Fibroblast of upper back skin (primary cell): ENCODE measurements around the gene MID1IP1.

ENCODE experiments used
- DNase-seq: peaks from one replicate; pipeline ENCODE4 v3.0.0-alpha.2; 2013

MID1IP1 gene, protein sequence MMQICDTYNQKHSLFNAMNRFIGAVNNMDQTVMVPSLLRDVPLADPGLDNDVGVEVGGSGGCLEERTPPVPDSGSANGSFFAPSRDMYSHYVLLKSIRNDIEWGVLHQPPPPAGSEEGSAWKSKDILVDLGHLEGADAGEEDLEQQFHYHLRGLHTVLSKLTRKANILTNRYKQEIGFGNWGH

DNA sequence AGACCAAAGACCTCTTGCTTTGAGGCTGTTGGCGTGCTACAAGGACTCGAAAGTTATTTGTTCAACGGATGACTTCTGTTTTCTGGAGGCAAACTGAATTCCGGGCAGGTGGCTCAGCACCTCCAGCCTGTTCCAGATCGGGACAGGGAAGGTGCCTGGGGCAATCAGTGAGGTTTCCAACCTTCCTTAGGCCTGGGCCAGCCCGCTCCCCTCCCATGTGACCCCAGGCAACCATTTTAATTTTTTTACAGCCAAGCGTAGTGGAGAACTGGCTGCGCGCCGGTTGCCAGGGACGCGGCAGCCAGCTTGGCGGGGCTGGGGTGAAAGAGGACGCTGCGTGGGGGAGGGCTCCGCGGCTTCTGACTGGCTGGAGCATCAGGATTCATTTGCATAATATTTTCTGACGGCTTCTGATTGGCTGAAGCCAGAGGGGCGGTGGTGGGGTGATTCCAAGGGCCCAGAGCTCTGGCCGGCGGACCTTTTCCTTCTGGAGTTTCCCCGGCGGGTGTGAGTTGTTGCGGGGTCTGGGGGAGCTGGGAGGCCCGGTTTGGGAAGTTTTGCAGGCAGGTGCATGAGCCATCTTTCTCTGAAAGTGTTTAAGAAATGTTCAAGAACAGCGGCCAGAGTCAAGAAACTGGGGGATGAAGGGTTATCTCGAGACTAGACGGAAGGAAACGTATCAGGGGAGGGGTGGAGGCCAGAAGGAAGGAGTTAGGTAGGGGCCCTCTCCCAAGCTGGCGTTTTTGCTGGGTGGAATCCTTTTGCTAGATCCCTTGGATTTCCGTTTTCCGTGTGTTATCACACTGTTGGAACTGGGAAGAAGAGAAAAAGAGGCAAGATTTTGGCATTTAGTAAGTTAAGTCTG lies at the start of gene MID1IP1:
MID1IP1 (plus strand) TSS at position 479 of the 865 bp plus-strand sequence. CDS start 3,488 bp downstream, outside the sequence.
- DNase-seq, result peak; percentile 93

DNA sequence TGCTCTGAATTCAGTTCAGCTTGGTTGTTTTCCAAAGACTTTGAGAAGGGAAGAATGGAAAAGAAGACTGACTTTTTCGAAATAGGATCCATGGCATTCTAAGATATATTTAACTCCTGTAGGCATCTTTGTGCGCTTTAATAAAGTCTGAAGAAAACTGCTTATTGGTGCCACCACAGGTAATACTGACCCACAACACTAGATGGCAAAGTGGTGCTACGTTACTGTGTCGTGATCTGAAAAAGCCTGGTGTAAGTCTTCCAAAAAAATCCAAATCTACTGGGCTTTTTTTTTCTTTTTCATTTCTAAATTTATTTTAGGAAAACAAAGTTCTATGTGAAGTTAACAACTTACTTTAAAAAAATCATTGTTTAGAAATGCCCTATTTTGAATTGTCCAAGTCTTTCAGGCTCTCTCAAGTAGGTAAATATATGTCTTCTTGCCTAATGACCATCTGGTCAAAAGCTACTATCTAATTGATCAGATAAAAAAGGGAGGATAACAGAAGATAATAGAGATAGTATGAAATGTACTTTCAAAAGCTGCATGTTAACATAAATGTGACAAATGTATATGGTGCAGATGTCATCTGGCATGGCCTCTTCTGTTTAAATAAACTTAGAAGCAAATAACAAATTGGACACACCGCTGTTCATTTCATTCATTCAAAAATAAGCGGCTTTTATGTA lies 47.0 kb upstream of the MID1IP1 start:
- DNase-seq, result peak; percentile 51

DNA sequence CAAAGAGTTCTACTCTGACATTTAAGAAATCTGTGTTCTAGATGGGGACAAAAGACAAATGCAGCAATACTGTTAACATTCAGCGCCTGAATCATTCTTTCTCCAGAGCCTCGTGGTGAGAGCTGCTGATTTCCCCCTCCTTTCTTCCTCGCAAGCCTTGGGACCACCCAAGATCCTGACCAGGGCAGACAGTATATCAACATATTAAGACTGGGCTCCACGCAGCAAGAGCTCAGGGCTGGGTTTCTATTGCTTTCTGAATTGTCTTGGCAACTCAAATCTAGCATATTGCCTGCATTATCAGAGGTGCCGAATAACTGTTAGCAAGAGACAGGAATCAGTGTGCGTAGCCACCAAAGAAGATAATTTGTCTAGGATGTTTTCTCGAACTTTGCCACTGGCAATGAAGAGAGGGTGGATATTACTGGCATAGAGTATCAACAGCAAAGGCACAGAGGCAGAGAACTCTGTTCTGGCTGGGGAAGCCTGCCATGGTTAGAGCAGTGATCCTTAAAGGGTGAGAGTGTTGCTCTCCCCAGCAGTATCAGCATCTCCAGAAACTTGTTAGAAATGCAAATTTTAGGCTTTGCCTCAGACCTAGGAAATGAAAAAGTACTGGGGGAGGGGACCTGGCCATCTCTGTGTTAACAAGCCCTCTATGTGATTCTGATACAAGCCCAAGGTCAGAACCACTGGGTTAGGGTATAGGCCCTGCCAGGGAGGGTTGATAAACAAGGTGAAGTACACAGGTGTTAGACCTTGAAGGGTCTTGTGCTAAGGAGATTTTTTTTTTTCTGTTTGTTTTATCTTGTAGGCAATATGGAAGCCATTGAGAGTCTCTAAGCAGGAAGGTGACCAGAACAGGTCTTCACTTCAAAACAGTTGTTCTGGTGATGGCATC lies 46.2 kb upstream of the MID1IP1 start:
- DNase-seq, result no peak

DNA sequence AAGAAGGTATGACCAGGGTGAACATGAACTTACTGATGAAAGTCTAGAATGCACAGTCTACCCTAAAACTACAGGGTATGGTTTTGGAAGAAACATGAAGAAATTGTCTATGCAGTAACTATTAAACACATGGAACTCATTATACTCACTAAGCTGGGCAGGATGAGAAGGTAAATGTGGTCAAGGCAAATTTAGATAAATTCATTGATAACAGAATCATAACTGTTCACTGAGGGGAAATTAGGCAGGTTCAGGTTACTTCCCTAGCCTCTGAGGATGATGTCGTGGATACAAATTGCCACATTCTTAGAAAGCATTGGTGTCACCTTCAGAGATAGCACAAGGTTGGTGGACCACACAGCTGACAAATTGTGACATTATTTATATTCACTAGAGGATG lies 40.4 kb upstream of the MID1IP1 start:
- no peak for DNase-seq

DNA sequence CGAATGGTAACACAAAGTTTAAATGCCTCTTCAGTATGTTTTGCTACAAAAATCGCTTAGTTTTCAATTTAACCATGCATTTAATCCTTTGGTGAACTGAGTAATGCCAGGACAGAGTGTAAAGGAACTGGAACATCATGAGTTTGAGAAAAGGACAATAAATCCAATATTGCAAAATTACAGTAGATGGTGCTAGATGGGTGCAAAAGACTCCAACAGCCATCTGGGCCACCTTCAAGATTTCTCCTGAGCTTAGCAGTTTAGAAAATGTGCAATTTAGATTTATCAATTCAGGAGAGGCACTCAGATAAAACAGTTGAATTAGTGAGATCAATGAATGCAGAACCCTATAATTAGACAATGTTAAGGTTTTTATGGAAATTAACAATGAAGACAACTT lies 33.2 kb upstream of the MID1IP1 start:
- DNase-seq, result peak; percentile 32

DNA sequence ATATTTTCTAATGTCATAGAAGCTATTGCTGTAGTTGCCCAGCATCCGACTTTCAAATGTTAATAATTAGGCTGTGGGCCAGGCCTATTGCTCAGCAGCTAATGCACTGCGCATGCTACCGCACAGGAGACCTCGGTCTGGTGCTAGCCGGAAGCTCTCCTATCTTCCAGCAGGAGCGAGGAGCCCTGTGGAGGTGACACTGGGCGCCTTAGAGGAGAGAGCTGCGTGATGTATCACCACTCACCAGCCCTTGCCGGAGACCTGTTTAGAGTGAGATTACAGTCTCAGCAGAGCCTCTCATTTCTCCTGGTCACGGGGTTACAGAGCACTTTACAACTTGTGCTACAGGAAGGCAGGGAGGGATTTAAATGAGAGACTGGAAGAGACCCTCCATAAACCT lies 31.1 kb upstream of the MID1IP1 start:
- no peak for DNase-seq

DNA sequence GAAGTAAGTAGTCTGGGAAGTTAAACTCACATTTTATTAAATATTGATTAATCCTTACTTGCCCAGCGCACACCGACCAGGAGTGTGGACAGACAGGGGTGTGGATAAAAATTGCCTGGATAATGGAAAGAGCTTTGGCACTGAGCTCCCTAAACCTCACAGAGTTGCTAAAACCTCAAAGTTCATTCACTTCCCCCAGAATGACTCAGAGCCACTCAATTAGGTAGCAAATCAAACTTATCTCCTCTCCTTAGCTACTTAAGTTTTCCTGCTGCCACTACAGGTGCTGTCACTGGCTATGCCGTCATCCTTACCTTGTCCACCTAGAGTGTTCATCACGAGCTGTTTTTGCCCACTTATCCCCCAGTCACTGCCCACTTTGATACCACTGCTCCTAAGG lies 27.0 kb upstream of the MID1IP1 start:
- DNase-seq, result no peak

DNA sequence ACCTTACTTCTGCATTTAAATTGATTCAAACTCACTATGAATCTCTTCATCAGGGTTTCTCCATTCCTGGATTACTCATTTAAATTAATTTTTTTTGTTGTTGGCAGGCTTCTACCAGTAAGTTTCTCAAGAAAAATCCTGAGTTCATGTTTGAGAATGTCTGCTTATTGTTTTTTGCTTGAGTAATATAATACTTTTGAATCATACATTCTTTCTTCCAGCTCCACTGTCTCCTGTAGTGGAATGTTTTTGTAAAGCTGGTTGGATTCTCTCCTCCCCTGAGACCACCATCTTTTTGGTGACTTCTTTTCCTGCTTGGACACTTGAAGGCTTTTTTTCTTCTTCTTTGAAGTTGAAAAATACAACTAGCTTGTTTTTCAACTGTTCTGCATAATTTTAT lies 4.3 kb upstream of the MID1IP1 start:
- peak; percentile 72 for DNase-seq

DNA sequence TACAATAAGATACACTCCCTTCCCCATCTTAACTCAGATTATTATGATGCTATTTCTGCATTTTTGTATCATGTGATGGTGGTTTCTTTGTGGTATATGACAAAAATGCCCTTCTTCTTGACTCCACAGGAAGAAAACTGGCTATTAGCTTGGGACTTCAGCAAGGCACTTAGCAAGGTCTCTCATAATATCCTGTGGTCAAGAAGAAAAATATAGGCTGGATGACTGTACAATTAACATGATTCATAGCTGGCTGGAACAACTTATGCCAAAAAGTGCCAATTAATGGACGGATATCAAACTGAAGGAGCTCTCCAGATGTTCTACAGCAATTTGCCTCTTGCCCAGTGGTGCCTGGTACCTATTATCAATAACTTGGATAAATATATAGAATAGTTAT lies 2.3 kb upstream of the MID1IP1 start:
- DNase-seq, result peak; percentile 80

DNA sequence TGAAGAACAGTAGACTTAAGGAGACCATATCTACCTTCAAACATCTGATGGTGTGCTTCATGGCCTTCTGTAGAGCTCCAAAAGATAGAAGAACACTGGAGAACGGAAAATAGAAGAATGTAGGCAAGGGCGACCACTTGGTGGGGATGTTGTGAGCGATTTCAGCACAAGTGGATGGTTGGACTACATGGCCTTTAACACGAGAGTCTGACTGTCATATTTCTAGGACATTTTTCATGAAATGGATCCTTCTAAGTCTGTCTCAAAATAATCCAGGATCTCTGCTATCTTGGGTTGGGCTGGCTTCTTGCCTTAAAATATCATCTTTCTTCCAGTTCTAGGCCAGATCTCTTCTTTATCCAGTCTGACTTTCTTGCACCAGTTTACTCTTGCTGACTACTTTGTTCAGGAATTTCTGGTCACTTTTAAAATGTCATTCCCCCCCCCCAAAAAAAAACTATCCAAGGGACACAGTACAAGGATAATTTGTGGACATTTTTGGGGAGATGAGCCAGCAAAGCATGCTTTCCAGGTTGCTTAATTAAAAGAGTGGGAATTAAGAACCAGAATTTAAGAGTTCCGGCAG lies 1.2 kb upstream of the MID1IP1 start:
- peak; percentile 18 for DNase-seq

DNA sequence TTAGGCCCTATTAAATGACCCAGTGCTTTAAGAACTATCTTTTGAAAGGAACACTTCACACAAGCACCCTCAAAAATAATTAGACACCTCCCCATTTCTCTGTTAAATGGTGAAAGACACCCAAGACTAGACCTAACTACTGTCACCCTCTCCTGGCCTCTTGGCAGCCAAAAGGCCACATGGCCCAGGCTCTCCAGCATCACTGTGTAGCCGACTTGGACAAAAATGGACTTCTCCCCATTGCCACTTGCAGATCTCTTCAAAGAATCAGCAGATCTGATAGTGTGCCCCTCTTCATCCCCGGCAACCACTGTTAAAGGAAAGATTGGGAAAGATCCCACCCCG lies 2.0 kb downstream of the MID1IP1 start:
- no peak for DNase-seq

DNA sequence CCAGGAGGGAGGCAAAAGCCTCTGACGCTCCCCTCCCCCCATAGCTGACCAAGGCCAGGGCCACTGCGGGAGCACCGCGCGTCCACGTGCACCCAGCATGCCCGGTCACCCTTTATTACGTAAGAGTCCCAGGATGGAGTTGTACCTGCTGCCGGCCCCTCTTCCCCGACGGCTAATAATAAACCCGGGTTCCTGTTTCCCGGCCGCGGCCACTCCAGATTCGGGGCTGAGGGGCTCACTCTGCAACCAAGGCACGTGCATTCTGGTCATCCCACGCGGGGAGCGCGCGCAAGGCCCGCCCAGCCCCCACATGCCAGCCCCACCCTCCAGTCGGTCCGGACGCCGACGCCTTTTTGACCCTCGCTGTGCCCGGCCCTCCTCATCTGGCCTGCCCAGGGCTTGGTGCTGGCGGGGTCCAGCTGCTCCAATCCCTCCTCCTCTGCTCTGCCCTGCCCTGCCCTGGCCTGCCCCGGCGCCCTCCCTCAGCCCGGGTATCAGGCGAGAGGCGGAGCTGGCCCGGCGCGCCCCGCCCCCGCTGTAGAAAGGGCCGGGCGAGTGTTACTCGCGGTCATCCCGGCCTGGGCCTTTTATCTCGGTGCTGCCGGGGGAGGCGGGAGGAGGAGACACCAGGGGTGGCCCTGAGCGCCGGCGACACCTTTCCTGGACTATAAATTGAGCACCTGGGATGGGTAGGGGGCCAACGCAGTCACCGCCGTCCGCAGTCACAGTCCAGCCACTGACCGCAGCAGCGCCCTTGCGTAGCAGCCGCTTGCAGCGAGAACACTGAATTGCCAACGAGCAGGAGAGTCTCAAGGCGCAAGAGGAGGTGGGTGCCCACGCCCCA lies 2.6 kb downstream of the MID1IP1 start:
- DNase-seq, result peak; percentile 69

DNA sequence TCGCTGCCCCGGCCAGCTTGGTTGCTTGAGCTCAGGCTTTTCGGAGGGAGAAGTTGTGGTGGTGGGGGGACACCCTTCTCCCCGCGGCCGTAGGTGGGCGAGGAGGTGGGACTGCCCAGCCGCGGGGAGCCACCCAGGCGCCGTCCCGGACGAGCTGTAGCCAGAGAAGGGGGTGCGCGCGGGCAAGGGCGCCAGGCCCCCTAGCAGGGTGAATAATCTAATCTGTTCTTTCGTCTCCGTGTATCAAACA lies 3.1 kb downstream of the MID1IP1 start:
- no peak for DNase-seq

DNA sequence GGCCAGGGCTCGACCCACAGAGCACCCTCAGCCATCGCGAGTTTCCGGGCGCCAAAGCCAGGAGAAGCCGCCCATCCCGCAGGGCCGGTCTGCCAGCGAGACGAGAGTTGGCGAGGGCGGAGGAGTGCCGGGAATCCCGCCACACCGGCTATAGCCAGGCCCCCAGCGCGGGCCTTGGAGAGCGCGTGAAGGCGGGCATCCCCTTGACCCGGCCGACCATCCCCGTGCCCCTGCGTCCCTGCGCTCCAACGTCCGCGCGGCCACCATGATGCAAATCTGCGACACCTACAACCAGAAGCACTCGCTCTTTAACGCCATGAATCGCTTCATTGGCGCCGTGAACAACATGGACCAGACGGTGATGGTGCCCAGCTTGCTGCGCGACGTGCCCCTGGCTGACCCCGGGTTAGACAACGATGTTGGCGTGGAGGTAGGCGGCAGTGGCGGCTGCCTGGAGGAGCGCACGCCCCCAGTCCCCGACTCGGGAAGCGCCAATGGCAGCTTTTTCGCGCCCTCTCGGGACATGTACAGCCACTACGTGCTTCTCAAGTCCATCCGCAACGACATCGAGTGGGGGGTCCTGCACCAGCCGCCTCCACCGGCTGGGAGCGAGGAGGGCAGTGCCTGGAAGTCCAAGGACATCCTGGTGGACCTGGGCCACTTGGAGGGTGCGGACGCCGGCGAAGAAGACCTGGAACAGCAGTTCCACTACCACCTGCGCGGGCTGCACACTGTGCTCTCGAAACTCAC lies 3.6 kb downstream of the MID1IP1 start:
- peak; percentile 28 for DNase-seq

DNA sequence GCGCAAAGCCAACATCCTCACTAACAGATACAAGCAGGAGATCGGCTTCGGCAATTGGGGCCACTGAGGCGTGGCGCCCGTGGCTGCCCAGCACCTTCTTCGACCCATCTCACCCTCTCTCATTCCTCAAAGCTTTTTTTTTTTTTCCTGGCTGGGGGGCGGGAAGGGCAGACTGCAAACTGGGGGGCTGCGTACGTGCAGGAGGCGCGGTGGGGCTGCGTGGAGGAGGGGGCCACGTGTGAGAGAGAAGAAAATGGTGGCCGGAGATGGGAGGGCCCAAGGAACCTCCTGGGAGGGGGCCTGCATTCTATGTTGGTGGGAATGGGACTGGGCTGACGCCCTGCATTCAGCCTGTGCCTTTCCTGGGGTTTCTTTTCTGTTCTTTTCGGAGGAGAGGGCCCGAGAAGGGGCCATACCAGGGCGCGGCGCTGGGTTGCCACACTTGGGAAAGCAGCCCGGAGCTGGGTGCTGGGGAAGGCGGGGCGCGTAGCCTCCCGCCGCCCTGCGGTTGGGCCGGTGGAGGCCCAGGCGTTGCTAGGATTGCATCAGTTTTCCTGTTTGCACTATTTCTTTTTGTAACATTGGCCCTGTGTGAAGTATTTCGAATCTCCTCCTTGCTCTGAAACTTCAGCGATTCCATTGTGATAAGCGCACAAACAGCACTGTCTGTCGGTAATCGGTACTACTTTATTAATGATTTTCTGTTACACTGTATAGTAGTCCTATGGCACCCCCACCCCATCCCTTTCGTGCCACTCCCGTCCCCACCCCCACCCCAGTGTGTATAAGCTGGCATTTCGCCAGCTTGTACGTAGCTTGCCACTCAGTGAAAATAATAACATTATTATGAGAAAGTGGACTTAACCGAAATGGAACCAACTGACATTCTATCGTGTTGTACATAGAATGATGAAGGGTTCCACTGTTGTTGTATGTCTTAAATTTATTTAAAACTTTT lies 4.5 kb downstream of the MID1IP1 start:
- DNase-seq, result peak; percentile 80

DNA sequence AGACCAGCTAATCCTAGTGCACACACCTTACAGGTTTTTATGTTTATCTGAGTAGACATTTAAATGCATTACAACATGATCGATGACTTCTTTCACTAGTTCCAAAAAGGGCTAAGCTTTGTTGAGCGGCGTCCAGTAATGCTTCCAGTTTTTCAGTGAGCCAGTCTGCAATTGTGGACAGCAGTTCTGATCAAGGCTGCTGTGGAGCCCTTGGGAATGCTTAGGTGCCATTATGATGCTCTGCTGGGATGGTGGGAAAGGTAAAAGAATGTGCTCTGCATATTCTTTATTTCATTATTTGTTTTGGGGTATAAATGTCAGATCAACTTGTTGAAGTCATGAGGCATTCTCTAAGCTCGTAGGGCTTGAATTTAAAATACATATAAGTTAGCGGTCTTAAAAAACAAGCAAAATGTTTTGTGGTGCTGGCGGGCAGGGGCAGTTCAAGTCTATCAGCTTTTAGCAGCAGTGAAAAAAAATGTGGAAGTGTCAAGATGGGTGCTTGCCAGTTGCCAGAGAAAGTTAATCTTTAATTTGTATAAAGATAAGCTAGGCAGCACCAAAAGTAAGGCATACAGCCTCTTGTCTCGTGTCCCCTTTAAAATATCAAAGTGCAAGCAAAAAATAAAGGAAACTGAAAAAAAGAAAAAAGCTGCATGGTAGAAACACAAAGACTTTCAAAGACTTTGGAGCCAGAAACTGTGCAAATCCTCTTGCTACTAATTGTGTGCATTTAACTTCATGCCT lies 5.8 kb downstream of the MID1IP1 start:
- no peak for DNase-seq

DNA sequence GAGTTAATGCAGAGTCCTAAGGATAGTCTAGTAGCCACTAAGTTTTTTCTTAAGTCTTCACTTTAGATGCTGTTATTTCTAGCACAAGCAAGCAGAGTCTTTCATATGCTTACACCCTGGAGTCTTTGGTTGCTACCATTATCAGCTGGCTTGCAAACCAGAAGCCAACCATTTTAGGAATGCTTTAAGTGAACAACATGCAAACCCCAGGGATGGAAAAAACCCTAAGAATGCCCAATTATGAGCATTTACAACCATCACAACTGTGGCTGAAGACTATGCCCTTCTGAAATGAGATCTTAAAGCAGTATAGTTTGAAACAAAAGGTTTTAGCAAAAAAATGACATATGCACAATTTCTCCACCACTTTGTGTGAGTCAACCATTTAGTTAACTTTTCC lies 6.6 kb downstream of the MID1IP1 start:
- peak; percentile 38 for DNase-seq

DNA sequence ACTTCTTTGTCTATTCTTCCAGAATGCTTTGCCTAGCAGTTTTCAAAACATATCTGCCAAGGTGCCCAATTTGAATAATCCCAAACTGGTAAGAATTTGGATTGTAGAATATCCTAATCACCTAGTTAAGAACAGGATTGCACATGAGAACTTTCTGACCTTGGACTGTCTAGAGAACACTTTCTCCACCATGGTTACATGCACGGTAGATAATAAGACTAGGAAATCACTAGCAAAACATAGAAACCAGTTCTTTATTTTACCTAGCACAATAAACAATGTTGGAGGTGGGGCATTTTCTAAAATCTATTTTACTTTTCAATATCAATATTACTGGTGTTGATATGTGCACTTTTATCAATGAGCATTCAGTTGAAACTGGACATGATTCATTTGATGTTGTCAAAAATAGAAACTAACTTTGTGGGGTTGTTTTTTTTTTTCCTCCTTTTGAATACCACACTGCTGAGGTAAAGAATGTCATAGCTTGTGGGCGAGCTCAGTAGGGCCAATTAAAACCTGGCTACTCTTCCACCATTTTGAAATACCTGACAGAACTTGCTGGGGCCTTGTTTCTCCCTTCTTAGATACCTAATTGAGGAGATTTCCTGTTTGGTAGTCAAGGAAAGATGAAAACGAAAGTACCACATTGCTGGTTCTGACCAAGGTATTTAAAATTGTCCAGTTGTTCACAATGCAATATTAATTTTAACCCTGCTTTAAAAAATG lies 10.4 kb downstream of the MID1IP1 start:
- peak; percentile 51 for DNase-seq
